Esophagus squamous epithelium (tissue), 4 donors: ENCODE measurements around the gene TMEM131L.

ENCODE experiments used
- POLR2A ChIP-seq, 4 donors: fragments of 450-650 bp; IDR thresholded peaks; one replicate each; pipeline ENCODE4 v1.6.1; 2017; ENCODE audit warnings: antibody characterized with exemption in 4 of 4, mild to moderate bottlenecking in 4 of 4, moderate library complexity in 3 of 4
- TF ChIP-seq, protein P1 (sequence below), 6 experiments: fragments of 450-650 bp in 4 of 6; fragments of 200-600 bp in 2 of 6; sonication (generic) in 2 of 6; IDR thresholded peaks; one replicate each; pipeline ENCODE4 v1.5.1; 2016 to 2019; ENCODE audit warnings: antibody characterized with exemption in 6 of 6, mild to moderate bottlenecking in 4 of 6, moderate library complexity in 4 of 6

DNA sequence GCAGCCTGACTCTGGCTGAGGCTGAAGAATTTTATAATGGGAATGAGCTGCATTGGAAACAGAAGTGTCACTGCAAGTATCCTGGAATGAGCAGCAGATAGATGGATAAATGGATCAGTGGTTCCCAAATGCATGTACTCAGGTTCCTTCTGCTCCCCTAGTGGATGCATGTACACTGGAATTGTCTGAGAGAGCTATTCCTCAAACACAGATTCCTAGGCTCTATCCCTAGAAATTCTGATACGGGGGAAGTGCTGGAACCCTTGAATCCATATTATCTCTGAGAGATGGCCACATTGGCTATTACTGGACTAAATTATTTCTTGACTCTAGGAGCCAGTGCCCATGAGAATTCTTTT lies 64.8 kb downstream of the TMEM131L start:
- TF ChIP-seq, protein P1, sequence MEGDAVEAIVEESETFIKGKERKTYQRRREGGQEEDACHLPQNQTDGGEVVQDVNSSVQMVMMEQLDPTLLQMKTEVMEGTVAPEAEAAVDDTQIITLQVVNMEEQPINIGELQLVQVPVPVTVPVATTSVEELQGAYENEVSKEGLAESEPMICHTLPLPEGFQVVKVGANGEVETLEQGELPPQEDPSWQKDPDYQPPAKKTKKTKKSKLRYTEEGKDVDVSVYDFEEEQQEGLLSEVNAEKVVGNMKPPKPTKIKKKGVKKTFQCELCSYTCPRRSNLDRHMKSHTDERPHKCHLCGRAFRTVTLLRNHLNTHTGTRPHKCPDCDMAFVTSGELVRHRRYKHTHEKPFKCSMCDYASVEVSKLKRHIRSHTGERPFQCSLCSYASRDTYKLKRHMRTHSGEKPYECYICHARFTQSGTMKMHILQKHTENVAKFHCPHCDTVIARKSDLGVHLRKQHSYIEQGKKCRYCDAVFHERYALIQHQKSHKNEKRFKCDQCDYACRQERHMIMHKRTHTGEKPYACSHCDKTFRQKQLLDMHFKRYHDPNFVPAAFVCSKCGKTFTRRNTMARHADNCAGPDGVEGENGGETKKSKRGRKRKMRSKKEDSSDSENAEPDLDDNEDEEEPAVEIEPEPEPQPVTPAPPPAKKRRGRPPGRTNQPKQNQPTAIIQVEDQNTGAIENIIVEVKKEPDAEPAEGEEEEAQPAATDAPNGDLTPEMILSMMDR (IDR thresholded peaks at IDR 0.05): no peak
- TF ChIP-seq POLR2A (IDR thresholded peaks at IDR 0.05): no peak
